Activated CD4-positive, alpha-beta memory T cell treated with anti-CD3 and anti-CD28 coated beads for 36 hours (primary cell): Measurements from ENCODE around the gene GPR179. TPM values are rescaled to one million over a fixed set of nuclear protein-coding genes. Genes with fewer than 3 reads are reported as not detected.

ENCODE experiments used
- CTCF ChIA-PET: fragments of 350-600 bp; sonication (Branson Sonifier 250); formaldehyde crosslinking; loops from one replicate; lab custom pipeline; 2021; ENCODE audit warnings: antibody characterized with exemption, inconsistent platforms; lab: Charles Lee
- POLR2A ChIA-PET: fragments of 350-600 bp; sonication (Branson Sonifier 250); formaldehyde crosslinking; loops from one replicate; lab custom pipeline; 2021; ENCODE audit warnings: antibody characterized with exemption; lab: Charles Lee
- DNase-seq: peaks from one replicate; pipeline ENCODE4 v3.0.0-alpha.2; 2020
- H3K27ac Mint-ChIP-seq: one replicate; pipeline ENCODE4 v1.8.0; 2021; ENCODE audit warnings: mixed read lengths
- H3K27me3 Mint-ChIP-seq: one replicate; pipeline ENCODE4 v1.8.0; 2021; ENCODE audit warnings: mixed read lengths
- H3K36me3 Mint-ChIP-seq: one replicate; pipeline ENCODE4 v1.8.0; 2021; ENCODE audit warnings: mixed read lengths
- H3K4me1 Mint-ChIP-seq: one replicate; pipeline ENCODE4 v1.8.0; 2021; ENCODE audit warnings: low read depth, mixed read lengths
- H3K4me3 Mint-ChIP-seq: one replicate; pipeline ENCODE4 v1.8.0; 2021; ENCODE audit warnings: mild to moderate bottlenecking, mixed read lengths
- H3K9me3 Mint-ChIP-seq: one replicate; pipeline ENCODE4 v1.8.0; 2021; ENCODE audit warnings: mixed read lengths
- intact Hi-C: fragments of 100-400 bp; cut with micrococcal nuclease; formaldehyde crosslinking; loops from one replicate; pipeline ENCODE4 v1.15.1; 2023
- total RNA-seq, 2 experiments: library from RNA; stranded (reverse); gene quantifications; one replicate each; pipeline ENCODE4 v1.2.3, GENCODE V29; 2021

Gene GPR179
- total RNA-seq, 2 experiments from 2014 or later, result 0.02 to 0.10 TPM

- intact Hi-C loops, result no loop called here
- no peak overlapping the region for H3K27ac Mint-ChIP-seq
- H3K36me3 Mint-ChIP-seq, result no peaks in the 10 kb centered on the region
- H3K4me1 Mint-ChIP-seq, result no peaks in the 10 kb centered on the region
- H3K4me3 Mint-ChIP-seq, result no peak overlapping the region
- POLR2A ChIA-PET, result no interaction called here
- H3K9me3 Mint-ChIP-seq, result no peaks in the 10 kb centered on the region
- H3K27me3 Mint-ChIP-seq, result peaks cover 7% of the 10 kb centered on the region
- CTCF ChIA-PET, result interaction anchor here (1.1 to 2.0 kb wide), 4 partner anchors 8 to 85 kb away, joined by 3 to 11 read pairs (median 8); no protein-coding TSS in a partner anchor
- no peak for DNase-seq
Observed at GRCh38 chr17:38329808-38330730, 13.7 kb downstream of the GPR179 start.

DNA sequence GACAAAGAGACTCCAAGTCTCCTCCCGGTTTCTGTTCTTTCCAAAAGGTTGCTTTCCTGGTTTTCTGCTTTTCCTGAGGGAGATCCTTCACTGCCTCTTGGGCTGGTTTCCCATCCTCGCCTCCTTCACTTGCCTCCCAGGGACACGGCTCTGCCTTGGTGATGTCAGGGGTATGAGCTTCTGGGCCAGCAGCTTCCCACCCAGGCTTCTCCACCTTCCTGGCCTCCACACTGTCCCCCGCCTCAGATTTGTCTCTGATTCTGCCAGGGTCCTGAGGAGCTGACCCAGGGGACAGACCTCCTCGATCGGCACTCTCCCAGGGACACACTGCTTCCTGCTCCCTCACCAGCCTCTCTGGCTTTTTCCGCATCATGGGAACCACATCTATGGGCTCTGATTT is 14.5 kb downstream of the GPR179 start:
- intact Hi-C loops, result no loop called here
- Mint-ChIP-seq H3K27ac (no peak overlapping the region), H3K4me3 (no peak overlapping the region), H3K36me3 (no peaks in the 10 kb centered on the region), H3K4me1 (no peaks in the 10 kb centered on the region), H3K9me3 (no peaks in the 10 kb centered on the region), H3K27me3 (peaks cover 7% of the 10 kb centered on the region)
- POLR2A ChIA-PET, result no interaction called here
- no peak for DNase-seq
- CTCF ChIA-PET, result interaction anchor here (1.6 kb wide), 1 partner anchor 20 kb away, joined by 8 read pairs; no protein-coding TSS in a partner anchor

GRCh38 chr17:38328620-38329019 is 15.1 kb downstream of the GPR179 start:
- no peaks in the 10 kb centered on the region for H3K4me1 Mint-ChIP-seq
- no peak for DNase-seq
- H3K27me3 Mint-ChIP-seq, result peaks cover 5% of the 10 kb centered on the region
- peaks cover 3% of the 10 kb centered on the region for H3K36me3 Mint-ChIP-seq
- no peak overlapping the region for H3K27ac Mint-ChIP-seq
- no peak overlapping the region for H3K4me3 Mint-ChIP-seq
- H3K9me3 Mint-ChIP-seq, result no peaks in the 10 kb centered on the region
- ChIA-PET POLR2A (interaction anchor here (0.6 kb wide), 1 partner anchor 65 kb away, joined by 3 read pairs; no protein-coding TSS in a partner anchor), CTCF (interaction anchor here (1.0 to 1.6 kb wide), 4 partner anchors 10 to 86 kb away, joined by 3 to 8 read pairs (median 4); partner anchors contain the start of gene GPR179)
- intact Hi-C loops, result no loop called here

GRCh38 chr17:38327936-38328335 is 15.8 kb downstream of the GPR179 start:
- POLR2A ChIA-PET, result no interaction called here
- CTCF ChIA-PET, result interaction anchor here (1.0 to 1.6 kb wide), 4 partner anchors 9 to 87 kb away, joined by 3 to 8 read pairs (median 4); partner anchors contain the start of gene GPR179
- intact Hi-C loops, result no loop called here
- H3K9me3 Mint-ChIP-seq, result no peaks in the 10 kb centered on the region
- peaks cover 2% of the 10 kb centered on the region for H3K27me3 Mint-ChIP-seq
- peaks cover 4% of the 10 kb centered on the region for H3K36me3 Mint-ChIP-seq
- H3K4me1 Mint-ChIP-seq, result no peaks in the 10 kb centered on the region
- no peak overlapping the region for H3K27ac Mint-ChIP-seq
- H3K4me3 Mint-ChIP-seq, result no peak overlapping the region
- DNase-seq, result no peak

DNA sequence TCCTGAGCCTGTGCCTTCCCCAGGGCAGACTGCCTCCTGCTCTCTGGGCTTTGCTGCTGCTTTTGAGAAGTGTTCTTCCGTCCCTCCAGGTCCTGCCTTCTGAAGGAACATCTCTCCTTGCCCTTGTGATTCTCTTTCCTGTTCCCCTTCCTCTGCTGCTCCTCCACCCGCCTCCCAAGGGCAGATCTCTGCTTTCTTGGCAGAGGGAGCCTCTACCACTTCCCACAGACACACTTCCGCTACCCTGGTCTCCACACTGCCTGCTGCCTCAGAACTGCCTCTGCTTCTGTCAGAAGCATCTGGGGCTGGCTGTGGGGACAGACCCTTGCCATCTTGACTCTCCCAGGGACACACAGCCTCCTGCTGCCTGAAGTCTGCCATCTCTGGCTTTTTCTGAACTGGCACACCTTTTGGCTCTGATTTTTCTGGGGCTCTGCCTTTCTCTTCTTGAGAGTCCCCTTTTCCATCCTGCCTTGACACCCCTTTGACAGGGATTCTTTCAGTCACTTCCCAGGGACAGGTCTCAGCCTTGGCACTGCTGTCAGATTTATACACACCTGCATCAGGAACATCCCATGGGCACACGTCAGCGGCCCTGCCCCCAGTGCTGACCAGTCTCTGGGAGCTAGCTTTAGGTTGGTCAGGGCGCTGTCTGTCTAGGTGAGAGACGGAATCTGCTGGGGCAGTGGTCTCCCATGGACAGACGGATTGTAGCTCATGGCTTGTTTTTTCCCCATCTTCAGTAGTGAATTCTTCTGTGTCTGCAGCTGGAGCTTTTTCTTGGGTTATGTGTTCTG is 16.6 kb downstream of the GPR179 start:
- H3K36me3 Mint-ChIP-seq, result peaks cover 8% of the 10 kb centered on the region
- ChIA-PET CTCF (interaction anchor here (1.6 to 3.6 kb wide), 3 partner anchors 17 to 87 kb away, joined by 4 to 23 read pairs (median 4); partner anchors contain the start of gene GPR179), POLR2A (no interaction called here)
- intact Hi-C loops, result no loop called here
- H3K4me1 Mint-ChIP-seq, result no peaks in the 10 kb centered on the region
- no peak overlapping the region for H3K4me3 Mint-ChIP-seq
- H3K27me3 Mint-ChIP-seq, result peaks cover 2% of the 10 kb centered on the region
- no peak overlapping the region for H3K27ac Mint-ChIP-seq
- DNase-seq, result no peak
- no peaks in the 10 kb centered on the region for H3K9me3 Mint-ChIP-seq

- POLR2A ChIA-PET, result no interaction called here
- CTCF ChIA-PET, result interaction anchor here (1.1 to 3.6 kb wide), 4 partner anchors 8 to 89 kb away, joined by 3 to 23 read pairs (median 6); no protein-coding TSS in a partner anchor
- peaks cover 2% of the 10 kb centered on the region for H3K27me3 Mint-ChIP-seq
- intact Hi-C loops, result no loop called here
- H3K4me1 Mint-ChIP-seq, result no peaks in the 10 kb centered on the region
- no peak for DNase-seq
- no peak overlapping the region for H3K4me3 Mint-ChIP-seq
- H3K36me3 Mint-ChIP-seq, result peaks cover 15% of the 10 kb centered on the region
- H3K9me3 Mint-ChIP-seq, result no peaks in the 10 kb centered on the region
- no peak overlapping the region for H3K27ac Mint-ChIP-seq
Observed at GRCh38 chr17:38325221-38325851, 18.4 kb downstream of the GPR179 start.

- H3K9me3 Mint-ChIP-seq, result no peaks in the 10 kb centered on the region
- ChIA-PET POLR2A (no interaction called here), CTCF (interaction anchor here (0.8 to 3.6 kb wide), 5 partner anchors 9 to 90 kb away, joined by 3 to 23 read pairs (median 5); no protein-coding TSS in a partner anchor)
- DNase-seq, result no peak
- H3K27ac Mint-ChIP-seq, result no peak overlapping the region
- intact Hi-C loops, result no loop called here
- peaks cover under 1% of the 10 kb centered on the region for H3K27me3 Mint-ChIP-seq
- no peaks in the 10 kb centered on the region for H3K4me1 Mint-ChIP-seq
- no peak overlapping the region for H3K4me3 Mint-ChIP-seq
- peaks cover 18% of the 10 kb centered on the region for H3K36me3 Mint-ChIP-seq
Observed at GRCh38 chr17:38324772-38325171, 19.0 kb downstream of the GPR179 start.

GRCh38 chr17:38324141-38324697 is 19.5 kb downstream of the GPR179 start:
- H3K27ac Mint-ChIP-seq, result no peak overlapping the region
- ChIA-PET CTCF (interaction anchor here (0.6 to 3.6 kb wide), 7 partner anchors 9 to 483 kb away, joined by 3 to 23 read pairs (median 5); no protein-coding TSS in a partner anchor), POLR2A (no interaction called here)
- H3K4me3 Mint-ChIP-seq, result no peak overlapping the region
- intact Hi-C loops, result no loop called here
- H3K9me3 Mint-ChIP-seq, result no peaks in the 10 kb centered on the region
- H3K27me3 Mint-ChIP-seq, result no peaks in the 10 kb centered on the region
- H3K4me1 Mint-ChIP-seq, result no peaks in the 10 kb centered on the region
- no peak for DNase-seq
- peaks cover 18% of the 10 kb centered on the region for H3K36me3 Mint-ChIP-seq

GRCh38 chr17:38322897-38323296 is 20.9 kb downstream of the GPR179 start:
- POLR2A ChIA-PET, result interaction anchor here (0.6 kb wide), 1 partner anchor 10 kb away, joined by 3 read pairs; no protein-coding TSS in a partner anchor
- DNase-seq, result no peak
- no peaks in the 10 kb centered on the region for H3K9me3 Mint-ChIP-seq
- H3K36me3 Mint-ChIP-seq, result peaks cover 21% of the 10 kb centered on the region
- CTCF ChIA-PET, result interaction anchor here (1.0 to 2.4 kb wide), 9 partner anchors 9 to 92 kb away, joined by 3 to 11 read pairs (median 5); no protein-coding TSS in a partner anchor
- no peak overlapping the region for H3K4me3 Mint-ChIP-seq
- no peaks in the 10 kb centered on the region for H3K4me1 Mint-ChIP-seq
- H3K27ac Mint-ChIP-seq, result no peak overlapping the region
- H3K27me3 Mint-ChIP-seq, result no peaks in the 10 kb centered on the region
- intact Hi-C loops, result no loop called here

GRCh38 chr17:38322156-38322779 is 21.5 kb downstream of the GPR179 start:
- Mint-ChIP-seq H3K9me3 (no peaks in the 10 kb centered on the region), H3K36me3 (peaks cover 21% of the 10 kb centered on the region), H3K4me3 (no peak overlapping the region), H3K27ac (no peak overlapping the region), H3K4me1 (no peaks in the 10 kb centered on the region), H3K27me3 (no peaks in the 10 kb centered on the region)
- intact Hi-C loops, result no loop called here
- DNase-seq, result peak; percentile 76
- ChIA-PET POLR2A (no interaction called here), CTCF (interaction anchor here (0.7 to 2.4 kb wide), 10 partner anchors 9 to 236 kb away, joined by 3 to 11 read pairs (median 4); partner anchors contain the start of gene SOCS7)
